Gastrocnemius medialis (tissue), 4 donors: ENCODE measurements around the gene ALB. TPM values are rescaled to one million over a fixed set of nuclear protein-coding genes. Genes with fewer than 3 reads are reported as not detected.

Experiments used
- ATAC-seq, 2 donors: fragments of 150-250 bp; one replicate each; pipeline ENCODE4 v1.9.1; 2016
- DNase-seq, 2 donors: peaks; one replicate each; pipeline ENCODE4 v3.0.0-alpha.2; 2019
- H3K27ac ChIP-seq, 4 donors: fragments of 200-600 bp; sonication (generic); 1 replicate in 1 of 4; 2 replicates in 3 of 4; pipeline ENCODE4 v1.5.1; 2016 to 2018; ENCODE audit warnings: mild to moderate bottlenecking in 2 of 4, moderate library complexity in 1 of 4
- H3K27me3 ChIP-seq, 3 donors: fragments of 200-600 bp; sonication (generic) in 2 of 3; 1 replicate in 1 of 3; 2 replicates in 2 of 3; pipeline versions ENCODE4 v1.5.1 to v1.6.0; 2016 to 2019; ENCODE audit warnings: mild to moderate bottlenecking in 1 of 3, moderate library complexity in 1 of 3
- H3K36me3 ChIP-seq, 2 donors: fragments of 200-600 bp; sonication (generic) in 1 of 2; one replicate each; pipeline ENCODE4 v1.5.1; 2017 to 2018
- H3K4me1 ChIP-seq, 2 donors: fragments of 200-600 bp; sonication (generic) in 1 of 2; one replicate each; pipeline ENCODE4 v1.5.1; 2016 to 2017; ENCODE audit warnings: mild to moderate bottlenecking in 2 of 2
- H3K4me3 ChIP-seq, 4 donors: fragments of 200-600 bp; sonication (generic) in 3 of 4; 1 replicate in 1 of 4; 2 replicates in 3 of 4; pipeline ENCODE4 v1.5.1; 2016 to 2019; ENCODE audit warnings: mild to moderate bottlenecking in 2 of 4
- H3K9me3 ChIP-seq, 3 donors: fragments of 200-600 bp; sonication (generic) in 2 of 3; 1 replicate in 1 of 3; 2 replicates in 2 of 3; pipeline ENCODE4 v1.5.1; 2016 to 2019
- POLR2A ChIP-seq, 2 donors: fragments of 450-650 bp; IDR thresholded peaks; one replicate each; pipeline ENCODE4 v1.6.1; 2017; ENCODE audit warnings: antibody characterized with exemption in 2 of 2, mild to moderate bottlenecking in 2 of 2, moderate library complexity in 2 of 2
- in situ Hi-C, 4 donors: fragments of 200-750 bp; cut with MboI; loops; one replicate each; pipeline versions ENCODE4 v1.15.0 to v1.8.0; 2017; ENCODE audit warnings: low sequenced_read_pairs in 4 of 4
- intact Hi-C: fragments of 100-400 bp; cut with DNase I; formaldehyde crosslinking; loops from one replicate; pipeline ENCODE4 v1.15.1; 2023; ENCODE audit warnings: low total_unique reads
- total RNA-seq, 4 donors: library from RNA; depleted of rRNA; stranded (reverse); fragments of >200 nt; gene quantifications; one replicate each; pipeline versions ENCODE4 v1.1.0 to v1.2.3, GENCODE V29; 2016
- TF ChIP-seq, protein P1 (sequence below), 5 experiments: fragments of 450-650 bp in 3 of 5; fragments of 200-600 bp in 2 of 5; sonication (generic) in 2 of 5; IDR thresholded peaks in 4 of 5; conservative IDR thresholded peaks in 1 of 5; 1 replicate in 4 of 5; 2 replicates in 1 of 5; pipeline ENCODE4 v1.5.1; 2016 to 2019; ENCODE audit warnings: antibody characterized with exemption in 5 of 5, mild to moderate bottlenecking in 3 of 5, moderate library complexity in 3 of 5

The ALB gene
- total RNA-seq, 4 donors from 2014 or later = 67.3 to 166 TPM; not detected in 2

DNA sequence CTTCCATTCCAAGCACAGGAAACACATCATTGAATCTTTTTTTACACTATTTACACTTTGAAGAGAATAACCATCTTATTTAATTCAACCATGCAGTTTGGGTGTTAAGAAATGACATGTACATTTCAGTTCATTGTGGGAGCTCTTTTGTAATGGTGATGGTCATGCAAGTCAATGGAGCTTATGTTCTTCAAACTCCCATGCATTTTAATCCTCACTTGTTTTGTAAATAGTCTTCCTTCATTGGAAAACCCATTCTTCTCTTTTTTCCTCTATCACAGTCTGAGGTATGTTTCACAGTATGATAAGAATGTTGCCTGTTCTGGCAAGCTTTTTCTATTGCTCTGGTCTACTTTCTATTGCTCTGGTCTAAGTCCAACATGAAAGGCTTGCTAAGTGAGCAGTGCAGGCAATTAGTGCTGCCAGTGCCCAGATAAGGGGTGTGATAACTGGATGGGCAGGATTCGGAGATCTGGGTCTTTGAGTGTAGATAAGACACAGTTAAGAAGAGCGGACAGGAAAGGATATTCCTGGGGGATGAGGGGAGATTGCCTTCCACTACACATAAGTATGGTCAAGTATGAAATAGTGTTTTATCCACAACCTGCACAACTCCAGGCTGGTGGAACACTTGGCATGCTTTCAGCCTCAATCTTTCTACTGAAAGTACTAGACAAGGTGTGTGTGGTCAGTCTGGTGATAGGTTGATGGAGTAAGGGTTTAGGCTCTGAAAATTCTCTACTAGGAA is 49.0 kb downstream of the ALB start:
- Histone ChIP-seq H3K36me3 (no peaks in the 10 kb centered on the region), H3K4me3 (no peak overlapping the region), H3K9me3 (no peaks in the 10 kb centered on the region), H3K27ac (no peak overlapping the region), H3K4me1 (no peaks in the 10 kb centered on the region), H3K27me3 (no peaks in the 10 kb centered on the region)
- DNase-seq = no peak
- intact Hi-C loops (no loop called here), in situ Hi-C loops (no loop called here)
- ATAC-seq = no peak
- TF ChIP-seq POLR2A (IDR thresholded peaks at IDR 0.05) = no peak
- TF ChIP-seq, protein P1, sequence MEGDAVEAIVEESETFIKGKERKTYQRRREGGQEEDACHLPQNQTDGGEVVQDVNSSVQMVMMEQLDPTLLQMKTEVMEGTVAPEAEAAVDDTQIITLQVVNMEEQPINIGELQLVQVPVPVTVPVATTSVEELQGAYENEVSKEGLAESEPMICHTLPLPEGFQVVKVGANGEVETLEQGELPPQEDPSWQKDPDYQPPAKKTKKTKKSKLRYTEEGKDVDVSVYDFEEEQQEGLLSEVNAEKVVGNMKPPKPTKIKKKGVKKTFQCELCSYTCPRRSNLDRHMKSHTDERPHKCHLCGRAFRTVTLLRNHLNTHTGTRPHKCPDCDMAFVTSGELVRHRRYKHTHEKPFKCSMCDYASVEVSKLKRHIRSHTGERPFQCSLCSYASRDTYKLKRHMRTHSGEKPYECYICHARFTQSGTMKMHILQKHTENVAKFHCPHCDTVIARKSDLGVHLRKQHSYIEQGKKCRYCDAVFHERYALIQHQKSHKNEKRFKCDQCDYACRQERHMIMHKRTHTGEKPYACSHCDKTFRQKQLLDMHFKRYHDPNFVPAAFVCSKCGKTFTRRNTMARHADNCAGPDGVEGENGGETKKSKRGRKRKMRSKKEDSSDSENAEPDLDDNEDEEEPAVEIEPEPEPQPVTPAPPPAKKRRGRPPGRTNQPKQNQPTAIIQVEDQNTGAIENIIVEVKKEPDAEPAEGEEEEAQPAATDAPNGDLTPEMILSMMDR (IDR thresholded peaks at IDR 0.05 in 4 of 5, conservative IDR thresholded peaks at IDR 0.05 in 1 of 5) = no peak

DNA sequence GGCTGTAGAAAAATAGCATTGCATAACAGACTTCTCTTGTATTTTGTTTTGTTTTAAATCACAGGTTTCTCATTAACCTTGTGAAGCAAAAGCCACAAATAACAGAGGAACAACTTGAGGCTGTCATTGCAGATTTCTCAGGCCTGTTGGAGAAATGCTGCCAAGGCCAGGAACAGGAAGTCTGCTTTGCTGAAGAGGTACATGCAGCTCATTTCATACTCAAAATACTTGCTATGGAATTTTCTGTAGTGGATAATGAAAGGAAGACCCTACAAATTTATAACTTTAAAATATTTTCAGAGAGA is 49.6 kb downstream of the ALB start:
- Histone ChIP-seq H3K27me3 (no peaks in the 10 kb centered on the region), H3K36me3 (no peaks in the 10 kb centered on the region), H3K27ac (no peak overlapping the region), H3K4me3 (no peak overlapping the region), H3K4me1 (no peaks in the 10 kb centered on the region), H3K9me3 (no peaks in the 10 kb centered on the region)
- no peak for DNase-seq
- TF ChIP-seq, protein P1 (IDR thresholded peaks at IDR 0.05 in 4 of 5, conservative IDR thresholded peaks at IDR 0.05 in 1 of 5) = no peak
- no peak for TF ChIP-seq POLR2A (IDR thresholded peaks at IDR 0.05)
- in situ Hi-C loops = no loop called here
- intact Hi-C loops = no loop called here
- no peak for ATAC-seq

DNA sequence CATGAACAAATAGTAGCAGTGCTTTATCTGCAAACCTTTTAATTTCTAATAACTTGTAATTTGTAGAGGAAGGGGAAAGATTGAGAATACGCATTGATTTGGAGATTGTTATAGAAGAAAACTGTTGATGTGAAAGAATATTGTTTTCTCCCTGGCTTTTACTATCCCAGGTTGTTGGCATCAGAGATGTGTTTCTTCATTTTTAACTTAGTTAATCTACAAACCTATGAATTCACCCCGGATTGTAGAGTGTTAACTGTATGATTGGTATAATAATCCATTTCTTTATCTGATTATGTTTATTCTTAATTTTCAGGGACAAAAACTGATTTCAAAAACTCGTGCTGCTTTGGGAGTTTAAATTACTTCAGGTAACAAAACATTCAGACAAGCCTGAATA is 50.8 kb downstream of the ALB start:
- H3K9me3 ChIP-seq = no peaks in the 10 kb centered on the region
- ATAC-seq (no peak), DNase-seq (no peak)
- H3K36me3 ChIP-seq = no peaks in the 10 kb centered on the region
- TF ChIP-seq, protein P1 (IDR thresholded peaks at IDR 0.05 in 4 of 5, conservative IDR thresholded peaks at IDR 0.05 in 1 of 5) = no peak
- TF ChIP-seq POLR2A (IDR thresholded peaks at IDR 0.05) = no peak
- intact Hi-C loops = no loop called here
- in situ Hi-C loops = no loop called here
- no peak overlapping the region for H3K27ac ChIP-seq
- no peak overlapping the region for H3K4me3 ChIP-seq
- H3K27me3 ChIP-seq = no peaks in the 10 kb centered on the region
- H3K4me1 ChIP-seq = no peaks in the 10 kb centered on the region

DNA sequence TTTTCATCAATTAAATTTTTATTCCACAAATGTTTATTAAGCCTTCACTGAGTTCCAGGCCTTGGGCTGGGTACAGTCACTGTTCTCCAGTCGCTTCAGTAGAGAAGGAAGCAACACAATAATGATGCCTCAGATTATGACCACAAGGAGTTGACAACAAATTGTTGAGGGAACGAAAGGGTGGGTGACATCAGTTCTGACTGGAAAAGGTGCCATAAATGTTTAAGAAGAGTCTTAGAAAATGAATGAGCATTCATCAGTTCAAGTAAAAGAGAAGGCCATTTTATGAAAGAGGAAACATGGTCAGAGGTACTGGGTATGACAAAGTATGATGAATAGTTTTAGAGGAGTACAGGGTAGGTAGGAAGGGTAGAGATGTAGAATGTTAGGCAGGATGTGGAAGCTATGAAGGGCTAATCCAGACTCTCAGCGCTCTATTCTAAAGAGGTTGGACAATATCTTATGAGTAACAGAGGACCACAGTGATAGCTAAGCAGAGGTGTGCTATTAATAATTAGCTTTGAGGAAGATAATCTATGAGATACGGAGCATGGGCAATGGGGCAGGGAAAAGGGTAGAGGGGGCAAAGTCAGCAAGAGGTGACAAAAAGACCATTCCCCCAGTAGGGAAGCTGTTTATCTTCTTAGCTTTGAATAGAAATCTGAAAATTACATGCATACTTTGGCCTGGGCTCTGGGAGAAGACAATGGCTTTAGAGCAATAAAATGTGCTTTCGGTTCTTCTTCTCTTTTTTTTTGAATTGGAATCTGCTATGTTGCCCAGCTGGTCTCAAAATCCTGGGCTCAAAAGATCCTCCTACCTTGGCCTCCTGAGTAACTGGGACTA is 52.3 kb downstream of the ALB start:
- no peaks in the 10 kb centered on the region for H3K9me3 ChIP-seq
- H3K27me3 ChIP-seq = no peaks in the 10 kb centered on the region
- H3K4me1 ChIP-seq = no peaks in the 10 kb centered on the region
- intact Hi-C loops (no loop called here), in situ Hi-C loops (no loop called here)
- ATAC-seq (no peak), DNase-seq (no peak)
- H3K27ac ChIP-seq = no peak overlapping the region
- TF ChIP-seq, protein P1 (IDR thresholded peaks at IDR 0.05 in 4 of 5, conservative IDR thresholded peaks at IDR 0.05 in 1 of 5) = no peak
- TF ChIP-seq POLR2A (IDR thresholded peaks at IDR 0.05) = no peak
- no peak overlapping the region for H3K4me3 ChIP-seq
- no peaks in the 10 kb centered on the region for H3K36me3 ChIP-seq
